ENCODE data around the gene RALGAPA2.

Gene RALGAPA2

DNA sequence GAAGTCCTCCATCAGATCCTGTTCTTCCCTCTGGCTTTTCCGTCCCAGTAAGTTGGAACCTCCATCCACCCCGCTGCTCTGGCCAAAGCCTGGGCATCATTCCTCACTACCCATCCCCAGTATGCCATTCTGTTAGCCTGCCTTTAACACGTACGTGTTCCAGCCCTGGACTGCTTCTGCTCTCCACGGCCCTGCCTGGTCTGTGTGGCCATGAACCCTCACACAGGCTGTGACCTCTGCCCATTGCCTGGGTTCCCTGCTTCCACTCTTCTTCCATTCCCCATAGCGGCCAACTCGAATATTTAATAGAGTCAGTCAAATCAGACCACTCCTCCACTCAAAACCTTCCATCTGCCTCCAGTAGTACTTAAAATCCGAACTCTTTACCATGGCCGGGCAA lies 29.4 kb downstream of the RALGAPA2 start:
- DNase-seq, result no peak

DNA sequence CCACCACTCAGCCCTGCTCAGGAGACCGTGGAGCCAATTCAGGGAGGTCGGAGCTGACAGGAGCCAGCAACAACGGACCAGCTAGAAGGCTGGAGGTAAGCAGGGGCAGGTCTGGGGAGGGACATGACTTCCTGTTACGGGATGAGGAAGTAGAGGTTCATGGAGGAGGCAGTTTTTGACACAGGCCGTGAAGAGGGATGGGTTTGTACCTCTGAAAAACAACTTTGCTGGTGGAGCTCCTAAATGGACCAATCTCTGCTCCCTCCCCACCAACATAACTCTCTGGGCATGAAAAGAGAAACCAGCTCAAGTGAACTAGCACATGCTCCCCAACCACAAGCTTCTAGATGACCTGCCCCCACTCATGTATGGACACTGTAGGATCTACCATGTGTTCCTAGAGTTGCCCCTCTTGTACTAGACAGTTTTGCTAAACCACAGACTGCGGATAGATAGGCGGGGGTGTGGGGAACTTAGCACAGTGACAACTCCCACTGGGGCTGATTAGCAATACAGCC lies 31.4 kb downstream of the RALGAPA2 start:
- DNase-seq, result no peak

DNA sequence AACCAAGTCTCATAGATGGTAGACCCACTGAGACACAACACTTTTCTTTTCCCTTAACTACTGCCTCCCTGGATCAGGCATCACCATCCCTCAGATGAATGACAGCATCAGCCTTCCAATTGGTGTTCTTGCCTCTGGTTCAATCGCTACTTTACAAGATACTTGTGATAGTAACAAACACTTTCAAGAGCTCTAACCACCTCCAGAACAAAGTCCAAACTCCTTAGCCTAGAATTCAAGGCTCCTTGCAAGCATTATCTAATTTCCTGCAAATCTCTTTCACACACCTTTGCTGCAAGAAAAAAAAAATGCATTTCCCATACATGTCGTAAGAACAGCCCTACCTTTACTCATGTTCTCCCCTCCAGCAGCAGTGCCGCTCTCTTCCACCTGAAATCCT lies 33.1 kb downstream of the RALGAPA2 start:
- no peak for DNase-seq

DNA sequence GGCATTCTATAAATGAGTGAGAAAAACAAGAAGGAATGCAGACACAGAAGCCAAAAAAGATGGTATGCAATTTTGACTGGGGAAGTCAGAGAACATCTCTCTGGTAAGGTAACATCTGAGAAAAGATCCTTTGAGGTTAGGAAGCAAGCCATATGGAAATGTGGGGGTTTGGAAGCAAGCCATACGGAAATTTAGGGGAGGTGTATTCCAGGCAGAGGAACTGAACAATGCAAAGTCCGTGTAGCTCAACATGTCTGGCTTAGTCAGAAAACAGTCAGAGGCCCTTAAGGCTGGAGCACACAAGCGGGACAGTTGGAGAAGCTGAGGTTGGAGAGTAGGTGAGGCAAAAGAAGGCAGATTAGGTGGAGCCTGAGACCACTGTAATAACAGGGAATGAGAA lies 35.3 kb downstream of the RALGAPA2 start:
- DNase-seq, result no peak

DNA sequence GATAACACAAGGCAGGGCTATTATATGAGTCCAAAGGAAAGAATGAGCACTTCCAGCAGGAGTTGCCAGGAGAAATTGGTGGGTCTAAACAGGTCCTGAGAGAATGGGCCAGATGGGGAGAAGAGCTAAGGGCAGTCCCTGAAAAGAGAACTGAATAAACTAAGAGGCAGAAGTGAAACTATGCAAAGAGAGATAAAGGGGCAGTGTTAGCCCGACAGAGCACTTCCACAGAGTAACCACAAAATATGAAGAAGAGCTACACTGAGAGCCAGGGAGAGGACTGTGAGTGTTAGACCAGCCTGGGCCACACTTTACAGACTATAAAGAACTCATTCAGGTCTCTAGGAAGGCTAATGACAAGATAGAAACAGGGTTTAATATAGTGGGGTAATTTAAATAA lies 43.8 kb downstream of the RALGAPA2 start:
- no peak for DNase-seq

DNA sequence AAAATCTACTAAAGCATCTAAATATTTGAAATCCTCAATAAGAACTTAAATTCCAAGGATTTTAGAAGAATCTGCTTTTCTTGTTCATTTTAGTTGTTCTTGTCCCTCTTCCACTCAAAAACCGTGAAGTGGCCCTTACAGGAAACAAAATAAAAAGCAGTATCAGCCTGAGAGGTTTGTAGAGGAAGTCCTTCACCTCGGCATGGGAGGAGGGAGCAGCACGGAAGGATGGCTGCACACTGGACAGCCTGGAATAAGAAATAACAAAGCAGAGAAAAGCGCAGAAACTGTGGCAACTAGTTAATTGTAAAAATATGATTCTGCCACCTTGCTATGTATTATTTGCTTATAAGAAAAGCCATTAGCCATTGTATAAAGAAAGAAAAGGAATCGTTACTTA lies 46.1 kb downstream of the RALGAPA2 start:
- DNase-seq, result no peak

DNA sequence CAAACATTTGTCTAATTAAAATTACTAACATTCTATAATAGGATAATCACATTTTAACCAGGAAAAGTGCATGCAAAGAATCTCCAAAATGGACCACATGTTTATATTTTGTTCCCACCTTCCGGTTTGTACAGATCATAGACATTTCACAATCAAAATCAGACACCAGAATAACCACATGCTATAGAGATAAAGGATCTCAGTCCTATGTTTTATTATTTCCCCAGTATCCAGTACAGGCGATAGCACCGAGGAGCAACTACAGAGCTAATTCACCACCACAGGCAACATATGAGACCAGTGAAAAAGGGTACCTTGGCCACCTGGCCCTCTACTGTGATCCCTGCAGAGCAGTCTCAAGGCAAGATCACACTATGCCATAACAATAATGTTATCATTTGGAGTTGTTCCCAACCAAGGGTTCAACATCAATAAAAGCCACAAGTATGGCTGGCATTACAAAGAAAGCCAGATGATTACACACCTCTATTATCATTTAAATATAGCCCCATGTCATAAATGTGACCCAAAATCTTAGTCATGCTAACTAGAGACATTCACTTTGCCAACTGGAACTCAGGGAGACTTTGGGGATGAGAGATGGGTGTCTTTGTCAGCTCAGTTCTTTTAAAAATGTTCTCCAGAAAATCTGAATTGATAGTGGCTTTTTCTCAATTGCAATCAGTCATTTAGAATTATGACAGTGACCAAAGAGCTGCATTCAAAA lies 46.7 kb downstream of the RALGAPA2 start:
- DNase-seq, result no peak

DNA sequence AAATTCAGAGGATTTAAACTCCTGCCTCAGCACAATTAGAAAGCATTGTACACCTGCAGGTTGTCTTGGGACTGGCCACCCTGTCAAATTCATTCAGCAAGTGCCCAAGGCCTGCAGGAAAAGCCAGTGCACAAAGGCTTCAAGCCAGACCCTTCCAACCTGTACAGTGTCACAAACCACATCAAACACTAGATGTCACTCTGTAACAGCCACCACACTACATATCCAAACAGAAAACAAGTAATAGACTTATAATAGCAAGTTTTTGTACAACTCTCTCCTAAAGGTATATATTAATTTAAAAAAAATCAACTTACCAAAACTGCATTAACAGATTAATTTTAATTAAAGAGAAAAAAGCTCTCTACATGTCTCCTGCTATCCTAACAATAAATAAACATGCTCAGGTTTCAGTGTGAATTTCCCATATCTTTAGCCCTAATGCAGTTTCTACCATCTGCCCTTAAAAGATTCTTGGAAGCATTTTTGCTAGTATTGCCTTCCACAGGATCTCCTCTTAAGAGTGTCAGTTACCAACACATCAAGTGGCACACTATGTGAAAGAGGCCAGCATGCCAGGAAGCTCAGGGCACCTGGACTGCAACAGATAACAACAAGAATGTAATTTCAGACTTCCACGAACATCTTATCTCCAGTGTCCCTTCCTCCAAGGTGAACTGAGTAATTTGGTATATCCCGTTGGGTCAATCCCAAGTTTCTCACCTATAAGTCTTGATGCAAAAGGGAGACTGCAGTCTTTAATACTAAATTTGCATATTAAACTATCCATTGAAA lies 47.5 kb downstream of the RALGAPA2 start:
- DNase-seq, result no peak

DNA sequence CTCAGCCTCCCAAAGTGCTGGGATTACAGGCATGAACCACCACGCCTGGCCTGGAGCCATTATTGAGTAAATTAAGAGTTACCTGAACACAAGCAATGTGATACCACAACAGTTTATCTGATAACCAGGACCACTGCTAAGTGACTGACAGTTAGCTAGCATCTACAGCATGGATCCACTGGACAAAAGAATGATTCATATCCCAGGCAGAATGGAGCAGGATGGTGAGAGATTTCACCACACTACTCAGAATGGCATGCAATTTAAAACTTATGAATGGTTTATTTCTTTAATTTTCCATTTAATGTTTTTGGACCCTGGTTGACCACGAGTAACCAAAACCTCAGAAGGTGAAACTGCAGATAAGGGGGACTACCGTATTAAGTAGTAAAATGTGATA lies 48.6 kb downstream of the RALGAPA2 start:
- no peak for DNase-seq

DNA sequence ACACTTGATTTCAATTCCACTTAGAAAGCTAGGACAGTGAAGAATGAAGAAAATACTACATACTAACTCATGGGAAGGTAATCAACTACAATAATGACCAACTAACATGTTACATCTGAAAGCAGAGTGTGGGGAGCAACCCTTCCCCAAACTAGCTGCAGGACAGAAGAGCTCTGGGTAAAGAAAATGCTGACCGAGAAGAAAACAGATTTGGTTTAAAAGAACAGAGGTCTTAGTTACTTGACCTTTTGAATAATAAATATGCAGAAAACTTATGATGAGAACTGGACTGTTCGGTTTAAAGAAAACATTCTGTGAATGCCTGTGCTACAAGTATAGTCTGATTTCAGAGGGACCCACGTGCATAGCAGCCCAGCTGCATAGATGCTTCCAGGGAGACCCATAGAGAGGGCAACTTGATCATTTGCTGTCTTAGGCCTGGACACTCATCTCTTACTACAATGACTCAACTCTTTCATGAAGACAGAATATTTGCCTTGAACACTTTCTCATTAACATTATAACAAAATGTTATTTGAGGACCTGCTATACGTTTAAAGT lies 53.5 kb downstream of the RALGAPA2 start:
- DNase-seq, result no peak

DNA sequence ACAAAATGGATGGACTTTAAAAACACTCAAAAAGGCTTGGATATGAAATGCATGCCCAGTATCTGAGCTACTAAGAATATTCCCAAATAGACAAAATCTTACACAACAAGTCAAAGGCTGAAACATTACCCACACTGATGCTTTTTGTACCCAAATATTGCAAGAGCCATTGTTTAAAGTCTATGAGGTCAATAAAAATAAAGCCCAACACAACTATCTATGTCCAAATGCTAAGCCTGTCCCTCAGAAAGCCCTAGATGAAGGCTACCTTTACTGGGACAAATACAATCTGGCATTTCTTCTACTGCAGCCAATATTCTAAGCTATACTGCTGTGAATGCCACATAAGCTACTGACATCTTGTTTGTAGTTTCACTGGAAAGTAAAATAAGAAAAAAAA lies 54.3 kb downstream of the RALGAPA2 start:
- DNase-seq, result no peak

DNA sequence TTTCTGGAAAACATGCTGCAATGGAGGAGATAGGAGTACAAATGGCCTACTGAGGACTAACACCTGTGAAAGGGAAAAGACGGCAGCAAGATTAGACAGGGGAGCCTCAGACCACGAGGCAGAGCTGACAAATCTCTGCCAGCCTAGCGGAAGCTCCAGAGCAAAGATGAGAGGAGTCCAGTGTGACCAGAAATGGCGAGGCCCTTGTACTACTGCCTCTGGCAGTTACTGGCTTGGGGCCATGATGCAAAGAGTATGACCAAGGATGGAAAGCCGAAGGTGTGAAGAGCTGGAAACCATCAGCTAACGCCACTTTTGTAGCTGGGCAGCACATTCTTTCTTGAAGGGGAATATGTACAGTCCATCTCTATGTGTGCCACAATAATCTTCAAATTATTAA lies 55.4 kb downstream of the RALGAPA2 start:
- no peak for DNase-seq

DNA sequence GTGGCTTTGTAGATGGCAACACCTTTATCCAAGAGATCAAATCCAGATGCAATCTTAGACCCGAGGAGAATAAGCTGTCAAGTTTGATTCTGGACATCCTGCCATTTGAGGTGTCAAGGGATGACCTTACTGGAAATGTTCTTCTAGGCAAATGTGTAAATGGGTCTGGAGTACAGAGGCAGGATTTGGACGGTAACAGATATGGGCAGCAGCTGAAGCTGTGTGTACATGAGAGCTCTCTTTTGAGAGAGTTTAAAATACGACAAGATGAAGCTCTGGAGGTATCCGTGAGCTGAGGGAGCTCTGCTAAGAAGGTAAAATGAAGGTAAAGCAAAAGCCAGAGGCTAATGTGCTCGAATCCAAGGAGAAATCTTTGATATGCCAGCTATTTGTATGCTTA lies 56.6 kb downstream of the RALGAPA2 start:
- DNase-seq, result no peak

DNA sequence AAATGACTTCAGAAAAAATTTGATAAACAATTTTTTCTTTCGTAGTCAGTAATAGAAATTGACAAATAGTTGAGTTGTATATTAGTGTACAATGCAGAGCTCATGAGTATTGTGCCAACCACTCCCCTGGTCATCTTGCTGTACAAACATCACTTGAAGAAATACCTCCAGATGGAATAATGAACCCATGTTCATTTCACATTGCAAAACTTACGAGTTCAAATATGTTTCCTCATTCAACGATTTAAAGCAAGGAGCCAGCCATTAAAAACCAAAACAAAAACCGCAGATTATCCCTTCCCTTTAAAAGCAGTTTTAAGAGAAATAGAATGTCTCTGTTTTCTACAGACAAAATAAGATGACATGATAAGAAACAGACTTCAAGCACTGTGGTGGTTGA lies 62.5 kb downstream of the RALGAPA2 start:
- no peak for DNase-seq

DNA sequence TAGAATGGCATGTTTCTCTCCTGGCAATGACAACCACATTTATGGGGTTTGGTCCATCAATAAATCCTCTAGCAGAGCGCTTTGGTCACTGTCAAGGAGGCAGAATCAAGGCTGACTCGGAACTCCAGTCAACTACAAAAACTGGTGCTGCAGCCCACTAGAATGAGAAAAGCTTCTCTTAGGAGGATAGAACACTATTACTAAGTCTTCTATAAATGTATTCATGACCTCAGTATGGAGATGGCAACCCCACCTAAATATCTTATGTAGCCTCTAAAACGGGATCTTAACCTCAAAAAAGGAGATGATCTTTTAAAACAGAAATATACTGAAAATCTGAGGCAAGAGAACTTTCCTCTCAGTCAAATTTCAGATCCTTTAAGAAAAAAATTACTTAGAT lies 68.5 kb downstream of the RALGAPA2 start:
- DNase-seq, result no peak

DNA sequence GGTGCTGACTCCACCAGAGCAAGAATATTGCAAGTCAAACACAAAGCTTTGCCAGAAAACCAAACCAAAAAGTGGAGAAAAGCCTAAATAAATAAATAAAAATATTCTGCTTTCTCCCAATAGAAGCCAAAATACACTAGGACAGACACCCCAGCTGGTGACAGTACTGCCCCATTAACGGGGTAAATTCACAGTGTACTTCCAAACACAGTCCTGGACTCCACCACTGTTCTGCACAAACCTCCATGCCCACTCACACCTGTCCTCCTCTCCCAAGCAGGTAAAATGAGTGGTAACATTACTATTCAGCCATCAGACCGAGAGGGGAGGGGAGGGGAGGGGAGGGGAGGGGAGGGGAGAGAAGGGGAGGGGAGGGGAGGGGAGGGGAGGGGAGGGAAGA lies 70.7 kb downstream of the RALGAPA2 start:
- no peak for DNase-seq

DNA sequence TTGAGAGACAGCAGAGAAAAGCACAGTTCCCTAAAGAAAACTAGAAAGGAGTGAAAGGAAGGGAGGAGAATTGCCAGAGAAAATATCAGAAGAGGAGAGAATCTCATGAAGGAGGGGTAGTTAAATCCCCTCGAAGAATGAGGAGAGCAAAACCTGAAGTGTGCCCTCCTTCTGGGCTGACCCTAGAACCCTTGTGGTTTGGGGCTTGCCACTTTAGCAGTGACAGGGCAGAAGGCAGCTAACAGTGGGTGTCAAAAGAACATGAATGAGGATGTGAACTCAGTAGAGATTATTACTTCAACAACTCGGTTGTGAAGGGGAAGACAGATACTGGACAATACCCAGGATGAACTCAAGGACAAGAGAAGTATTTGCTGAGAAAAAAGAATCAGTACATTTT lies 73.6 kb downstream of the RALGAPA2 start:
- no peak for DNase-seq

DNA sequence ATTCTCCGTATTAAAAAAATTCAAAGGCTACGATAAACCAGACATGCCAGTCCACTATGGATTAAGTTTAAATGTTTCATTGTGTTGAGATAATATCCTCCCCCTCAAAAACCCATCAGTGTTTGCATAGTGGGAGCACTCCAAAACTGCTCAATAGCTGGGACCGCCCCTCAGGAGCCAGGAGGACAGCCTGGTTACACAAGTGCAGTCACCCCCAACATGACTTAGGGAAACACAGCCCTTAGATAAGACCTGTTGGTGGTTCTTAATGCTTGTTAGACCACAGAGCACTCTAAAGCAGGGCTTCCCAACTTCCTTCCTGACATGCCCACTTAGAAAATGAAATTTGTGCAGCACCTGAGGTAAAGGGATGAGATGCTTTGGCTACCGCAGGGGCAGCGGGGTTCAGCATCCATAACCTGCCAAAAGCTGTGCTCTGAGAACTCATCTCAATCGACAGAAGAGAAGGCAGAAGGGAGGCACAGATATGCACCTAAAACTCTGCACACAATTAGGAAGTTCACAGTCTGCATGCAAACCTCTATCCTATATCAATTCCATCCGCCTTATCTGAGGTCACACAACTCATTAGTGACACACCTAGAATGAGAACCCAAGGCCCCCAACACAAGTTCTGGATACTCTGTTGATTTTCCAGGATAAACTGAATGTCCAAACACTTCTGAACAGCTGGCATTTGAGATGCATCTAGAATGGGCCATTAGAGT lies 74.3 kb downstream of the RALGAPA2 start:
- no peak for DNase-seq

DNA sequence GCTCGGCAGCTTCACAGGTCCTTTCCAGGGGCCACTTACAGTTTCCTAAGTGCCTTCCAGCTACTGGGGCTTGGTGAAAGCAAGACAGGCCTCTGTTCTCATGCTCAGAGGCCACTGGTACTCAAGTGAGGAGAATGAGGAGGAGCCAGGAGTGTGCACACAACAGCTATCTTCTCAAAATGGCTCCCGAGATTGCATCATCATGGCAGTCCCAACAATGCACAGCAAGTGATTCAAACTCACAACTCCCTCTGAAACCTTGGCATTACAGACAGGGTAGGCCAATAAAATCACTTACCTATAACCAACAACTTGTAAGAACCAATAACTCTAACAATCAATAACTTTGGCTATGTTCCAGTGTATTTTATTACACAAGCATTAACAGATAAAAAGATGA lies 77.4 kb downstream of the RALGAPA2 start:
- no peak for DNase-seq

DNA sequence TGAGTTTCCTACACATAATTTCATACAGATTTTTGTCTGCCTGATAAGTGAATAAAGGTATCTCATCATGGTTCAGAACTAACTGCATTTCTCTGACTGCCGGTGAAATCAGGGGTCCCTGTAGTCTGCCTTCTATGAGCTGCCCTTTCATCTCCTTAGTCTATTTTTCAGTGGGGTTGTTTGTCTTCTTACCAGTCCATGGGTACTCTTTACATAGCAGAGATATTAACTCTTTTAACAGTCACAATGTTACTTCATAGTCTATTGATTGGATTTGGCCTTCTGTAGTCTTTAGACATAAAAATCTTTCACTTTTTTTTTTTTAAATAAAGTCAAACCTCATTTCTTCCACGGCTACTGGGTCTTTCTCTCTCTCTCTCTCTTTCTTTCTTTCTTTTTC lies 79.8 kb downstream of the RALGAPA2 start:
- DNase-seq, result no peak

DNA sequence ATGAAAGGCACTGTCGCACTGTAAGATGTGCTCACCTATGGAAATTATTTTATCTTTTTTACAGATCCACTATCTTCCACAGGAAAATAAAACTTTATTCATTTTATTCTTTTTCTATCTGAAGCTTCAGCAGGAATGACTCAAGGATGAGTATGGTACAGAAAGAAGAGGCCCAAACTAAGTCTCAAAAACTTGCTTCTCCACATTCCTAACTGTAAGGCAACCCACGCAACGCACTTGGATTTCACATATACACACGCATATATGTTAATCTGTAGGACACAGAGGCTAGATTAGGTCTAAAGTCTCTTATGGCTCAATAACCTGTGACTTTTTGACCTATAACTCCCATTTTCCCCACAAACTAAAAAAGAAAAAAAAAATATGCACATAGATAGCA lies 81.9 kb downstream of the RALGAPA2 start:
- DNase-seq, result no peak

DNA sequence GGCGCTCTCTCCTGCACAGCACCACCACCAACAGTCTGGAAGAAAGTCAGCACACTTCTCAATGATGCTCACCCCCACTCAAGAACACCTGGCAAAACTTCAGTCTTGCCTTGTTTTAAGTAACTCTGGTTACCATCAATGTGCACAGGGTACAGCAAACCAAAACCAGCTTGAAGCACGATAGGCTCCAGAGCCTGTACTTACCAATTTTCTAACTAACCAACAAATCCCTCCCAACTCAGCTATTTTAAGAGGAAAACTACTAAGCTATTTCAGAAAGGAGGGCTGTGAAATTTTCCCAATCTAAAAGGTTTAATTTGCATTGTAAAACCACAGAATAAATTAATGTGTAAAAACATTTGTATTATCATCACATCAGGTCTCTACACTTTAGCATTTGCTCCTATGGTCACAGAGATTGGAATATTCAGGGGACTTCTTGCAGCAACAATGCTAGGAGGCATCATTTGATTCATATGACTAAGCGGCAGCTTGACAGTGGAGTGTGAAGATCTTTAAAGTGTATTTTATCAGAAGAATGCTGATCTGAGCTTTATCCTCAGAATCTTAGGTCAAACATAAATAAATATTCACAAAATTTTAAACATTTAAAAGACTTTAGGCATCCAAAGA lies 82.8 kb downstream of the RALGAPA2 start:
- no peak for DNase-seq

DNA sequence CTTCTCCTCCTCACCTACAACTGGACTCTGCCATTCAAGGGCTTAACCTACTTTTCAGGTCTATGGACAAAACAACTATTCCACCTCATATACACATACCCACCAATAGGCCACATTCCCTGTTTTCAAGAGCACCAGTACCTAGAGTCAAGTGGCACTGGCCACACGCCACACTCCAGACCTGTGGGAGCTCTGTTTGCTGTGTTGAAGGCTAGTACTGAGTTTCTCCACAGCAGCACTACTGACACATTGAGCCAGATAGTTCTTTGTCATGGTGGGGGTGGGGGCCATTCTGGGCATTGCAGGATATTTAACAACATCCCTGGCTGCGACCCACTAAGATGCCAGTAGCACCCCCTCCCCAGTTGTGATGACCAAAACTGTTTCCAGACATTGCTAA lies 84.1 kb downstream of the RALGAPA2 start:
- DNase-seq, result no peak
